K562 treated with DMSO at 1 percent for 48 hours (cell line): ENCODE results near the gene MBD4. TPM values are rescaled to one million over a fixed set of nuclear protein-coding genes. Genes with fewer than 3 reads are reported as not detected.

ENCODE experiments used
- total RNA-seq: library from RNA; unstranded; fragments of 300-600 nt; gene quantifications from 2 replicates; pipeline ENCODE4 v1.2.3, GENCODE V29; 2022; ENCODE audit warnings: low replicate concordance; ENCODE audit errors: extremely low read depth

The MBD4 gene
- total RNA-seq = not detected in 2 replicates

DNA sequence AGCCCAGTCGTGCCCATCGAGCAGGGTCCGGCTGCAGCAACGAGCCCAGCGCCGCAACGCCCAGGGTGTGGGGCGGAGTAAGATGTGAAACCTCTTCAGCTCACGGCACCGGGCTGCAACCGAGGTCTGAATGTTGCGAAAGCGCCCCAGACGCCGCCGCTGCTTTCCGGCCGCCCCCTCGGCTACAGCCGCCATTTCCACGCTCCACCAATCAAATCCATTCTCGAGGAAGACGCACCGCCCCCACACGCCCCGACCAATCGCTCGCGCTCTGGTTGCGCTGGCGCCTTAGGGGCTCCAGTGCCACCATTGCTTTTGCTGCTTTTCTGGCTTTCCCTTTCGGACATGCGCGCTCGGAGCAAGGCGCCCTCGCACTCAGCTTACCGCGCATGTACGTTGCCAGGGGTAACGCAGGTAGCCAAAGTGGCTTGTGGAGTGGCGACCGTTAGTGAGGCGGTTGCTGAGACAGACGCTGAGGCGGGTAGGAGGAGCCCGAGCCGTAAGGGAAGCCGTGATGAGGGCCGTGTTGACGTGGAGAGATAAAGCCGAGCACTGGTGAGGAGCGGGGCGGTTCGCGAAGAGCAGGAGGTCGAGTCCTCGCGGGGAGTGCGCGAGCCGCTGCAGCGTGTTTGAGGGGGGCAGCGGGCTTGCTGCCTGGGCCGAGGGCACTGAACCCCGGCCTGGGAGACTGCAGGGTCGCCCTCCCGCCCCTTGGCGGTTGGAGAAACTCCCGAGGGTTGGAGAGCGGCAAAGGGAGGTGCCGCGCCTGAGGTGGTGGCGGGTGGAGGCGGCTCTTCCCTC, at the start of gene MBD4, which contains the start of gene IFT122:
Gene MBD4 (minus strand): TSS at position 132 of the 801 bp plus-strand sequence. CDS start 115 bp downstream, at position 17.
Gene IFT122 (plus strand): TSS at position 408 of the 801 bp plus-strand sequence. CDS start 107 bp downstream, at position 515.

DNA sequence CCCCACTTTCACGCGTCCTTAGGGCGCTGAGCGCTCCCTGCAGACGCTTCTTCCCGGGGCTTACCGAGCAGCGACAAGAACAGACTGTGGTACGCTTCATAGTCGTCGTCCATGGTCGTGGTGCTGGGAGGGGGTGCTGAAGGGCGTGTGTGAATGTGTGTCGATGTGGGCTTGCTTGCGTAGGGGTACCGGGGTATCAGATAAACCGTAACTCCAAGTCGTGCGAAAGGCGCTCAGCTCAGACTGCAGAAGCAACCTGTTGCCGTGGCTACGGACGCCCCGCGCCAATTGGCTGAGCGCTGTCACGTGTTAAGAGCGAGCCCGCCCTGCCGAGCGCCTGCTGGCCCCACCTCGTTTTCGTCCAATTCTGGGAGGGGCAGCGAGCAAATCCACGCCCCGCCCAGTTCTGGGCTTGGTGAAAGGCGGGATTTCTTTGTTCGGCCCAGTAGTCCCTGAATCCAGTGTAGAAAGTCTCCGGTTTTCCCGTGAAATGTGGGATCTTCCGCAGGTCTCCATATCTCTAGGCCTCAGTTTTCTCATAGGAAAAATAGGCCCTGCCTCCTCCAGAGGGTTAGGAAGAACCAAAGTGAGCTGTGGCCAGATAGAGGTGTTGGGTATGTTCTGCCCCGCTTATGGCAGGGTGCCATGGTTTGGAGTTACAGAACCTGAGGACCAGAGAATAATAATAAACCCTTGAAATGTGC, 11.2 kb downstream of the MBD4 start, which contains the start of gene EFCAB12:
Gene EFCAB12 (minus strand): TSS at position 261 of the 704 bp plus-strand sequence. CDS start 148 bp downstream, at position 113.

Other genes starting within 250 kb of the MBD4 start
- not detected in 2 replicates for gene COPG1, start 190.3 kb downstream of the MBD4 start, total RNA-seq
- gene HMCES, start 161.1 kb downstream of the MBD4 start, total RNA-seq = not detected in 2 replicates
- gene EFCAB12, start 11.3 kb downstream of the MBD4 start, total RNA-seq = not detected in 2 replicates
- not detected in 2 replicates for gene IFT122, start 276 bp upstream of the MBD4 start, total RNA-seq
- not detected in 2 replicates for gene RHO, start 88.7 kb upstream of the MBD4 start, total RNA-seq
- not detected in 2 replicates for gene H1-8, start 103.2 kb upstream of the MBD4 start, total RNA-seq
- gene PLXND1, start 166.7 kb upstream of the MBD4 start, total RNA-seq = not detected in 2 replicates